ENCODE measurements around the gene PFKFB3. TPM values are rescaled to one million over a fixed set of nuclear protein-coding genes. Genes with fewer than 3 reads are reported as not detected.

Gene PFKFB3
- total and polyA plus RNA-seq, 2 of the 13 experiments (the other 11 are each of a cell fraction or from before 2014, with no cell fraction given) = 1.2 to 13.3 TPM

GRCh38 chr10:6181249-6181648, 21.5 kb upstream of the PFKFB3 start:
- no peaks in the 10 kb centered on the region for H4K20me1 ChIP-seq (ENCODE audit: insufficient read depth, low read length)
- CTCF ChIA-PET (ENCODE audit: low intra/inter-chr PET ratio, low total read pairs) = no interaction called here
- no peak for FAIRE-seq

GRCh38 chr10:6182454-6183098, 20.2 kb upstream of the PFKFB3 start:
- H3K27me3 ChIP-seq (ENCODE audit: control insufficient read depth in 1 of 2, insufficient read depth in 2 of 2, low read length in 2 of 2) = peaks cover 0 to 7% of the 10 kb centered on the region in 2 experiments; a peak in 2 of 5 replicates
- ChIA-PET POLR2A (no interaction called here), CTCF (ENCODE audit: low intra/inter-chr PET ratio, low total read pairs) (no interaction called here)
- no peak overlapping the region for H3K4me3 ChIP-seq (replicated peaks in 1 of 3; ENCODE audit: insufficient read depth in 1 of 3, low read depth in 2 of 3, low read length in 3 of 3)
- H3K9ac ChIP-seq (ENCODE audit: insufficient read depth, low read depth, low read length) = no peak overlapping the region
- no peaks in the 10 kb centered on the region for H3K36me3 ChIP-seq (replicated peaks in 1 of 2; ENCODE audit: control insufficient read depth in 1 of 2, insufficient read depth in 2 of 2, low read length in 2 of 2)
- in situ Hi-C loops (cut with HindIII; ENCODE audit: extremely low pct_ligation_motif_present, low pct_unique_long_range_greater_than_20kb) = no loop called here
- H3K4me2 ChIP-seq (ENCODE audit: low read depth, low read length) = no peak overlapping the region
- WGBS (ENCODE audit: low lambda C conversion rate) = no CpG with 5 or more reads among the region's 16 CpGs
- ATAC-seq (peak; percentile 55), FAIRE-seq (no peak), DNase-seq (ENCODE audit: low spot score) (no peak)
- no peaks in the 10 kb centered on the region for H4K20me1 ChIP-seq (ENCODE audit: insufficient read depth, low read length)
- no peak overlapping the region for H2AFZ ChIP-seq (ENCODE audit: low read length)
- H3K4me1 ChIP-seq (ENCODE audit: insufficient read depth, low read length) = no peaks in the 10 kb centered on the region
- BruUV-seq (replicated peaks) = no TSS peak
- H3K27ac ChIP-seq (ENCODE audit: extremely low read length, insufficient read depth, low read length) = no peak overlapping the region
- TF ChIP-seq SMARCC2 (IDR thresholded peaks at IDR 0.05) (no peak), FOXP4 (CRISPR knock-in tag; IDR thresholded peaks at IDR 0.05) (no peak), ZNF83 (CRISPR knock-in tag; IDR thresholded peaks at IDR 0.05; ENCODE audit: borderline replicate concordance) (no peak), ELF3 (CRISPR knock-in tag; IDR thresholded peaks at IDR 0.05) (no peak), ZNF513 (CRISPR knock-in tag; conservative IDR thresholded peaks at IDR 0.05) (no peak), KAT7 (CRISPR knock-in tag; IDR thresholded peaks at IDR 0.05; ENCODE audit: borderline replicate concordance) (no peak), SP140L (CRISPR knock-in tag; IDR thresholded peaks at IDR 0.05; ENCODE audit: borderline replicate concordance) (no peak), KLF6 (CRISPR knock-in tag; IDR thresholded peaks at IDR 0.05) (no peak), STAT5B (CRISPR knock-in tag; IDR thresholded peaks at IDR 0.05) (no peak)
- no peaks in the 10 kb centered on the region for H3K79me2 ChIP-seq (ENCODE audit: insufficient read depth, low read length)
- H3K9me3 ChIP-seq (ENCODE audit: low read length) = no peaks in the 10 kb centered on the region
- intact Hi-C loops (cut with micrococcal nuclease; ENCODE audit: unreplicated experiment) = no loop called here

More at GRCh38 chr10:6181249-6181648, 21.5 kb upstream of the PFKFB3 start:
- no peak overlapping the region for H3K9ac ChIP-seq (ENCODE audit: insufficient read depth, low read depth, low read length)
- no peak overlapping the region for H3K27ac ChIP-seq (ENCODE audit: extremely low read length, insufficient read depth, low read length)
- intact Hi-C loops (cut with micrococcal nuclease; ENCODE audit: unreplicated experiment) = no loop called here
- H3K4me3 ChIP-seq (replicated peaks in 1 of 3; ENCODE audit: insufficient read depth in 1 of 3, low read depth in 2 of 3, low read length in 3 of 3) = no peak overlapping the region
- H3K9me3 ChIP-seq (ENCODE audit: low read length) = no peaks in the 10 kb centered on the region
- H3K4me1 ChIP-seq (ENCODE audit: insufficient read depth, low read length) = no peaks in the 10 kb centered on the region
- no peak overlapping the region for H3K4me2 ChIP-seq (ENCODE audit: low read depth, low read length)
- no peak for TF ChIP-seq ZFAT (CRISPR knock-in tag; conservative IDR thresholded peaks at IDR 0.05)
- no peak for TF ChIP-seq ZNF737 (CRISPR knock-in tag; IDR thresholded peaks at IDR 0.05; ENCODE audit: borderline replicate concordance)
- no peak for TF ChIP-seq ZSCAN9 (CRISPR knock-in tag; IDR thresholded peaks at IDR 0.05; ENCODE audit: borderline replicate concordance)
- no peaks in the 10 kb centered on the region for H3K36me3 ChIP-seq (replicated peaks in 1 of 2; ENCODE audit: control insufficient read depth in 1 of 2, insufficient read depth in 2 of 2, low read length in 2 of 2)
- WGBS (ENCODE audit: low lambda C conversion rate) = 46% methylated on average over 6 of the region's 6 CpGs
- DNase-seq (ENCODE audit: low spot score) (no peak), ATAC-seq (no peak)
- in situ Hi-C loops (cut with HindIII; ENCODE audit: extremely low pct_ligation_motif_present, low pct_unique_long_range_greater_than_20kb) = no loop called here
- POLR2A ChIA-PET = no interaction called here
- no TSS peak for BruUV-seq (replicated peaks)
- H3K27me3 ChIP-seq (ENCODE audit: control insufficient read depth in 1 of 2, insufficient read depth in 2 of 2, low read length in 2 of 2) = peaks cover 0 to 7% of the 10 kb centered on the region in 2 experiments; a peak in 1 of 5 replicates
- H2AFZ ChIP-seq (ENCODE audit: low read length) = no peak overlapping the region
- H3K79me2 ChIP-seq (ENCODE audit: insufficient read depth, low read length) = no peaks in the 10 kb centered on the region
